K562 (cell line): Measurements from ENCODE around the gene ANO3. TPM values are rescaled to one million over a fixed set of nuclear protein-coding genes. Genes with fewer than 3 reads are reported as not detected.

Experiments
- ATAC-seq: fragments of 200-7000 bp; cut with Tn5 transposase; 3 replicates; pipeline ENCODE4 v1.9.1; 2020; ENCODE audit warnings: moderate library complexity
- BruUV-seq: library from RNA; stranded (reverse); fragments of 400-500 nt; replicated peaks from 2 replicates; lab custom pipeline; 2021; lab: Mats Ljungman, UMichigan
- CTCF ChIA-PET: fragments of 300-600 bp; formaldehyde crosslinking; extraction: SDS; loops from one replicate; lab custom pipeline; 2021; ENCODE audit warnings: low intra/inter-chr PET ratio; lab: Yijun Ruan, JAX
- POLR2A ChIA-PET: fragments of 300-600, 350-650 bp; sonication (Branson Sonifier 250); formaldehyde crosslinking; extraction: SDS; loops from one replicate; lab custom pipeline; 2021; ENCODE audit warnings: antibody characterized with exemption, inconsistent platforms; lab: Yijun Ruan, JAX
- DNase-seq, 4 experiments: peaks; one replicate each; pipeline versions ENCODE4 v3.0.0 to v3.0.0-alpha.2; 2011 to 2018; ENCODE audit warnings: low spot score in 3 of 4, mixed read lengths in 3 of 4; ENCODE audit errors: extremely low read depth in 1 of 4
- FAIRE-seq: peaks from 2 replicates; lab custom pipeline; 2011; peaks lifted over from hg19 to GRCh38; lab: Jason Lieb, UNC
- H2AFZ ChIP-seq: 2 replicates; pipeline ENCODE4 v1.6.0; 2011; ENCODE audit warnings: low read depth, low read length, control low read depth, inconsistent platforms
- H3K27ac ChIP-seq: fragments of 200-600 bp; 3 replicates; pipeline ENCODE4 v1.8.0; 2011; ENCODE audit warnings: low read depth, mild to moderate bottlenecking, control low read depth, inconsistent platforms, low read length, moderate library complexity, mixed read lengths; ENCODE audit errors: extremely low read depth
- H3K27me3 ChIP-seq, 2 experiments: fragments of 300-600 bp in 1 of 2; 2 replicates in 1 of 2; 3 replicates in 1 of 2; pipeline versions ENCODE4 v1.6.0 to v1.8.0; 2011; ENCODE audit warnings: inconsistent platforms in 2 of 2, low read length in 2 of 2, mild to moderate bottlenecking in 1 of 2, mixed read lengths in 1 of 2, moderate library complexity in 1 of 2; ENCODE audit not compliant: control insufficient read depth in 2 of 2, insufficient read depth in 2 of 2
- H3K36me3 ChIP-seq: fragments of 300-600 bp; 3 replicates; pipeline ENCODE4 v1.8.0; 2011; ENCODE audit warnings: mild to moderate bottlenecking, low read length, inconsistent platforms; ENCODE audit not compliant: control insufficient read depth, insufficient read depth
- H3K4me1 ChIP-seq, 2 experiments: fragments of 200-600 bp in 1 of 2; replicated peaks in 1 of 2; 2 replicates in 1 of 2; 3 replicates in 1 of 2; pipeline versions ENCODE4 v1.5.1 to v1.8.0; 2011; ENCODE audit warnings: inconsistent platforms in 2 of 2, low read length in 2 of 2, mild to moderate bottlenecking in 1 of 2, mixed read lengths in 1 of 2, moderate library complexity in 1 of 2; ENCODE audit not compliant: control insufficient read depth in 2 of 2, insufficient read depth in 2 of 2
- H3K4me2 ChIP-seq: 2 replicates; pipeline ENCODE4 v1.6.1; 2011; ENCODE audit warnings: low read length, control low read depth, inconsistent platforms, mixed read lengths; ENCODE audit not compliant: insufficient read depth
- H3K4me3 ChIP-seq: fragments of 200-600 bp; sonication (generic), shearing (Covaris generic); 2 replicates; pipeline ENCODE4 v1.5.1; 2016; ENCODE audit warnings: control low read depth, inconsistent platforms
- H3K79me2 ChIP-seq: fragments of 200-600 bp; 3 replicates; pipeline ENCODE4 v1.8.0; 2011; ENCODE audit warnings: low read length, inconsistent platforms; ENCODE audit not compliant: control insufficient read depth, insufficient read depth
- H3K9ac ChIP-seq, 2 experiments: 2 replicates each; pipeline versions ENCODE4 v1.6.0 to v1.6.1; 2011; ENCODE audit warnings: low read depth in 2 of 2, low read length in 2 of 2, control low read depth in 1 of 2, inconsistent platforms in 1 of 2, mild to moderate bottlenecking in 1 of 2, mixed read lengths in 1 of 2; ENCODE audit not compliant: insufficient read depth in 1 of 2
- H3K9me1 ChIP-seq: one replicate; pipeline ENCODE4 v1.6.0; 2011; ENCODE audit warnings: inconsistent platforms, mild to moderate bottlenecking, low read length, moderate library complexity; ENCODE audit not compliant: control insufficient read depth, insufficient read depth
- H3K9me3 ChIP-seq: replicated peaks from 2 replicates; pipeline ENCODE4 v1.5.1; 2011; ENCODE audit warnings: low read depth, low read length, inconsistent platforms; ENCODE audit not compliant: control insufficient read depth, insufficient read depth
- H4K20me1 ChIP-seq: replicated peaks from 2 replicates; pipeline ENCODE4 v1.6.1; 2011; ENCODE audit warnings: low read length, inconsistent platforms, mixed read lengths; ENCODE audit not compliant: control insufficient read depth, insufficient read depth
- ETS2 ChIP-seq: IDR thresholded peaks from 2 replicates; pipeline ENCODE4 v1.6.1; 2016; ENCODE audit warnings: borderline replicate concordance, missing genetic modification characterization, mild to moderate bottlenecking, moderate library complexity, missing compliant biosample characterization; ENCODE audit not compliant: poor library complexity, severe bottlenecking
- ETV1 ChIP-seq: fragments of 450-650 bp; conservative IDR thresholded peaks from 2 replicates; pipeline ENCODE4 v1.6.1; 2016; ENCODE audit warnings: missing genetic modification characterization, control low read depth, low read depth, missing compliant biosample characterization
- GATAD2A ChIP-seq: fragments of 450-650 bp; IDR thresholded peaks from 2 replicates; pipeline ENCODE4 v1.6.1; 2017
- GATAD2B ChIP-seq: fragments of 450-650 bp; IDR thresholded peaks from 2 replicates; pipeline ENCODE4 v1.6.1; 2017; ENCODE audit warnings: mild to moderate bottlenecking, borderline replicate concordance
- LEF1 ChIP-seq: fragments of 450-650 bp; IDR thresholded peaks from 2 replicates; pipeline ENCODE4 v1.6.1; 2016; ENCODE audit warnings: mild to moderate bottlenecking
- RBM25 ChIP-seq: fragments of 200-400 bp; formaldehyde crosslinking; IDR thresholded peaks from 2 replicates; pipeline ENCODE4 v1.6.1; 2018; ENCODE audit warnings: low read length, low read depth, moderate library complexity; ENCODE audit not compliant: severe bottlenecking
- ZNF121 ChIP-seq: sonication (generic); formaldehyde crosslinking; conservative IDR thresholded peaks from 2 replicates; pipeline ENCODE4 v1.8.0; 2022; ENCODE audit warnings: missing genetic modification reagents
- ZNF174 ChIP-seq: fragments of 250-450 bp; sonication (Bioruptor Pico); IDR thresholded peaks from 2 replicates; pipeline ENCODE4 v1.4.0; 2020; ENCODE audit warnings: mild to moderate bottlenecking
- WGBS: fragments of 100-300 bp; shearing (Covaris generic); methylation state at CpG from one replicate; pipeline ENCODE4 v1.1.6; 2016; ENCODE audit warnings: low coverage, mixed read lengths; ENCODE audit not compliant: insufficient coverage; ENCODE audit errors: missing lambda C conversion rate; 5-methylcytosine and 5-hydroxymethylcytosine counted together
- in situ Hi-C: fragments of 300-500 bp; cut with MboI; formaldehyde crosslinking; loops from 4 replicates; pipeline ENCODE4 v1.15.0; 2018; ENCODE audit warnings: inconsistent platforms, mixed read lengths
- intact Hi-C: fragments of 100-400 bp; cut with micrococcal nuclease; formaldehyde crosslinking; loops from 2 replicates; pipeline ENCODE4 v1.14.2; 2022
- polyA plus RNA-seq, 8 experiments: library from polyadenylated mRNA; depleted of rRNA in 4 of 8; stranded (reverse) in 5 of 8; unstranded in 3 of 8; fragments of >200 nt; fragmentation: Nextera tagmentation in 2 of 8; fragmentation: Illumina TruSeq in 1 of 8; extraction: Ambion mirVana in 2 of 8; extraction: Trizol in 1 of 8; gene quantifications; 2 replicates each; pipeline versions ENCODE4 v1.2.1 to v1.2.3, GENCODE V29; 2011 to 2014; ENCODE audit warnings: inconsistent platforms in 1 of 8, missing spikeins in 1 of 8
- total RNA-seq, 7 experiments: library from RNA; depleted of rRNA in 6 of 7; stranded (reverse); fragments of >200 nt in 6 of 7; fragmentation: Illumina TruSeq in 2 of 7; extraction: Trizol in 2 of 7; gene quantifications; 2 replicates each; pipeline versions ENCODE4 v1.2.1 to v1.2.3, GENCODE V29; 2011 to 2021; ENCODE audit warnings: low replicate concordance in 1 of 7

The ANO3 gene
- total and polyA plus RNA-seq, 9 of the 15 experiments (the other 6 are each of a cell fraction or from before 2014, with no cell fraction given) = 0.01 to 0.13 (median 0.04) TPM; not detected in 1

DNA sequence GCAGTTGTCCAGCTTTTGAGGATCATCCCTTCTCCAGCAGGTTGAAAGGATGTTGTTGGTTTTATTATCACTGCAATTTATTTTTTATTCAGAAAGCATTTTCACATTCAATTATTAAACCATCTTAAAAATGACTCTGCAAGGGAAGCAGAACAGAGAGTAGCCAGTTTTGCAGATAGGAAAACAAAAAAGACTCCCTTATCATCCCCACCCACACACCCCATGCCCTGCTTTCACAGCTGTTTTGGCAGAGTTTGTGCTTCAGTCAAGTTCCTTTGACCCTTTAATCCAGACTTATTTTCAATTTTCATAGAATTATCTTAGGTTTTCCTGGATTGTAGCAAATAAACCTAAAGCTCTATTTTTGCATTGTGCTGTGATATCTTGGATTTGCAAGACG is 195.8 kb downstream of the ANO3 start:
- Histone ChIP-seq H3K9me3 (no peaks in the 10 kb centered on the region), H3K9ac (no peak overlapping the region), H3K79me2 (no peaks in the 10 kb centered on the region), H3K9me1 (no peaks in the 10 kb centered on the region), H3K4me2 (no peak overlapping the region), H3K4me3 (no peak overlapping the region), H3K4me1 (no peaks in the 10 kb centered on the region), H3K36me3 (no peaks in the 10 kb centered on the region)
- ATAC-seq (no peak), DNase-seq (no peak)
- POLR2A ChIA-PET = interaction anchor here (0.7 kb wide), 1 partner anchor 115 kb away, joined by 3 read pairs; no protein-coding TSS in a partner anchor
- TF ChIP-seq GATAD2B (no peak), ZNF121 (CRISPR knock-in tag) (no peak), ZNF174 (CRISPR knock-in tag) (no peak), GATAD2A (no peak), RBM25 (no peak), LEF1 (no peak), ETV1 (tag) (no peak), ETS2 (tag) (no peak)
- TF ChIP-seq, all 486 proteins: peak for 0
- no peak for FAIRE-seq
- BruUV-seq = no TSS peak
- CTCF ChIA-PET = no interaction called here
- WGBS = 0% methylated on average over 1 of the region's 1 CpG
- H3K27ac ChIP-seq = no peak overlapping the region
- H4K20me1 ChIP-seq = no peaks in the 10 kb centered on the region
- in situ Hi-C loops = no loop called here
- no peak overlapping the region for H2AFZ ChIP-seq
- H3K27me3 ChIP-seq = no peaks in the 10 kb centered on the region
- intact Hi-C loops = loop anchor here (10.0 kb wide), 1 partner anchor 627 kb away; no protein-coding TSS in a partner anchor
